AG04450 (cell line): Measurements from ENCODE around the gene AMIGO2. TPM values are rescaled to one million over a fixed set of nuclear protein-coding genes. Genes with fewer than 3 reads are reported as not detected.
"Not testable (repeated sequence)": the region's sequence is repeated elsewhere in the genome, so short reads cannot be mapped to it uniquely, and the experiment has no call there.

Source experiments
- CTCF ChIA-PET: fragments of 300-600, 350-600 bp; formaldehyde crosslinking; extraction: SDS; loops from one replicate; lab custom pipeline; 2022; ENCODE audit warnings: antibody characterized with exemption, inconsistent platforms; lab: Charles Lee
- POLR2A ChIA-PET: fragments of 350-600 bp; formaldehyde crosslinking; extraction: SDS; loops from one replicate; lab custom pipeline; 2021; ENCODE audit warnings: antibody characterized with exemption, inconsistent platforms; lab: Yijun Ruan, JAX
- DNase-seq: peaks from one replicate; pipeline ENCODE4 v3.0.0-alpha.2; 2011; ENCODE audit warnings: low read depth, low spot score
- H3K27ac ChIP-seq: one replicate; pipeline ENCODE4 v1.5.1; 2012; ENCODE audit warnings: low read depth, low read length, control low read depth
- H3K27me3 ChIP-seq: one replicate; pipeline ENCODE4 v1.6.0; 2012; ENCODE audit warnings: low read length; ENCODE audit not compliant: control insufficient read depth, insufficient read depth
- H3K4me3 ChIP-seq: 2 replicates; pipeline ENCODE4 v1.5.1; 2011; ENCODE audit warnings: mild to moderate bottlenecking, low read depth, low read length, control low read depth
- H3K9me3 ChIP-seq: 2 replicates; pipeline ENCODE4 v1.5.1; 2012; ENCODE audit warnings: low read length; ENCODE audit not compliant: control insufficient read depth, insufficient read depth
- polyA plus RNA-seq: library from polyadenylated mRNA; depleted of rRNA; stranded (reverse); fragments of >200 nt; gene quantifications from 2 replicates; pipeline ENCODE4 v1.2.3, GENCODE V29; 2011
- TF ChIP-seq, protein P1 (sequence below): IDR thresholded peaks from 2 replicates; pipeline ENCODE4 v1.5.1; 2011; ENCODE audit warnings: low read depth, low read length, control low read depth, inconsistent platforms

Gene AMIGO2
- polyA plus RNA-seq, 1 experiment = 18.7 TPM

GRCh38 chr12:47067771-47068431 lies 11.9 kb downstream of the AMIGO2 start:
- no peak for DNase-seq
- no peaks in the 10 kb centered on the region for H3K27me3 ChIP-seq
- TF ChIP-seq, protein P1, sequence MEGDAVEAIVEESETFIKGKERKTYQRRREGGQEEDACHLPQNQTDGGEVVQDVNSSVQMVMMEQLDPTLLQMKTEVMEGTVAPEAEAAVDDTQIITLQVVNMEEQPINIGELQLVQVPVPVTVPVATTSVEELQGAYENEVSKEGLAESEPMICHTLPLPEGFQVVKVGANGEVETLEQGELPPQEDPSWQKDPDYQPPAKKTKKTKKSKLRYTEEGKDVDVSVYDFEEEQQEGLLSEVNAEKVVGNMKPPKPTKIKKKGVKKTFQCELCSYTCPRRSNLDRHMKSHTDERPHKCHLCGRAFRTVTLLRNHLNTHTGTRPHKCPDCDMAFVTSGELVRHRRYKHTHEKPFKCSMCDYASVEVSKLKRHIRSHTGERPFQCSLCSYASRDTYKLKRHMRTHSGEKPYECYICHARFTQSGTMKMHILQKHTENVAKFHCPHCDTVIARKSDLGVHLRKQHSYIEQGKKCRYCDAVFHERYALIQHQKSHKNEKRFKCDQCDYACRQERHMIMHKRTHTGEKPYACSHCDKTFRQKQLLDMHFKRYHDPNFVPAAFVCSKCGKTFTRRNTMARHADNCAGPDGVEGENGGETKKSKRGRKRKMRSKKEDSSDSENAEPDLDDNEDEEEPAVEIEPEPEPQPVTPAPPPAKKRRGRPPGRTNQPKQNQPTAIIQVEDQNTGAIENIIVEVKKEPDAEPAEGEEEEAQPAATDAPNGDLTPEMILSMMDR = no peak
- ChIA-PET POLR2A (no interaction called here), CTCF (interaction anchor here (0.9 kb wide), 1 partner anchor 36 kb away, joined by 3 read pairs; no protein-coding TSS in a partner anchor)
- H3K4me3 ChIP-seq = no peak overlapping the region
- no peak overlapping the region for H3K27ac ChIP-seq
- no peaks in the 10 kb centered on the region for H3K9me3 ChIP-seq

DNA sequence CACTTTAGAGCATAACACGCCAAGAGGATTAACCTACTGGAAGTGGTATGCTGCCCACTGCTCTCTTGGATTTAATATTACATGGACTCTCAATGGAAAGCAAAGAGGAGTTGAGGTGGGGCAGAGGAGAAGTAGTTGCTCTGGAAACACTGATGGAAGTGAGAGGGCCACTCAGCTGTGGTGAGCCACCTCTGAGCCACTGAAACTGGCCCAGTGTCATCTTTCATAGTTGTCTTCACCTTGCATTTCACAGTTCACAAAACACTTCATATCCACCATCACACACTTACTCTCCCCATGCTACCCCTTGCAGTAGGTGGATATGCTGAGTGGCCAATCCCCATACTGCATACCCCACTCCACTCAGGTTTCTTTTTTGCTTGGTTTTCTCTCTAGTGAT lies 12.6 kb downstream of the AMIGO2 start:
- H3K4me3 ChIP-seq = no peak overlapping the region
- TF ChIP-seq, protein P1 = no peak
- CTCF ChIA-PET = no interaction called here
- no peak for DNase-seq
- POLR2A ChIA-PET = no interaction called here
- no peak overlapping the region for H3K27ac ChIP-seq
- no peaks in the 10 kb centered on the region for H3K9me3 ChIP-seq
- no peaks in the 10 kb centered on the region for H3K27me3 ChIP-seq

DNA sequence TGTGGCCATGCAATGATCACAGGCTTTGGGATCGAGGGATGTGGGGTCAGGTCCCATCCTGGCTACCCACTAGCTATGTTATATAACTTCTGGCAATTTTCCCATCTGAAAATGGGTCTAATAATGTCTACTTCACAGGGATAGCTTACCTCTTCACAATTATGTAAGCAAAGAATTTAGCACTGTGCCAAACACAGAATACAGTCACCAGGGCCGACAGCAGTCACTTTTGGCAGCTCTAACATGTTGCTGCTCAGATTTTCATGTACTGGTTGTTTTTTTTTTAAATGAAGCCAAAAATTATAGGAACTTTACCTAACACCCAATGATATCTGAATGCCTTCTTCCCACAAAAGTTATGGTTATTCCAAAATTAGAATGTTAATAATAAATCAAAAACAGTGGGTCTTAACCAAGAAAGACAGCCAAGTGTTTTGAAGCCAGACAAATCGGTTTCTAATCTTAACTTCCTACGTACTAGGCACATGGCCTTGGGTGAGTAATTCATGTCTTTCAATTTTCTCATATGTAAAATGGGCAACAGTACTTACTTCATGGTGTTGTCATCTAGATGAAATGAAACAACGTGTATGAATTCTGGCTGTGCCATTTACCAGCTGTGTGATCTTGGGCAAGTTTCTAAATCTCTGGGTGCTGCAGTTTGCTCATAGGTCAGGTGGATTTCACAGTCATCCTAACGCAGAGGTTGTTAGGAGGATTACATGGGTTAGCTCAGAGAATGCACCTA lies 13.3 kb downstream of the AMIGO2 start:
- POLR2A ChIA-PET = interaction anchor here (0.6 kb wide), 1 partner anchor 80 kb away, joined by 8 read pairs; no protein-coding TSS in a partner anchor
- no peaks in the 10 kb centered on the region for H3K27me3 ChIP-seq
- H3K27ac ChIP-seq = no peak overlapping the region
- H3K4me3 ChIP-seq = no peak overlapping the region
- TF ChIP-seq, protein P1 = no peak
- CTCF ChIA-PET = no interaction called here
- no peaks in the 10 kb centered on the region for H3K9me3 ChIP-seq
- DNase-seq = no peak

DNA sequence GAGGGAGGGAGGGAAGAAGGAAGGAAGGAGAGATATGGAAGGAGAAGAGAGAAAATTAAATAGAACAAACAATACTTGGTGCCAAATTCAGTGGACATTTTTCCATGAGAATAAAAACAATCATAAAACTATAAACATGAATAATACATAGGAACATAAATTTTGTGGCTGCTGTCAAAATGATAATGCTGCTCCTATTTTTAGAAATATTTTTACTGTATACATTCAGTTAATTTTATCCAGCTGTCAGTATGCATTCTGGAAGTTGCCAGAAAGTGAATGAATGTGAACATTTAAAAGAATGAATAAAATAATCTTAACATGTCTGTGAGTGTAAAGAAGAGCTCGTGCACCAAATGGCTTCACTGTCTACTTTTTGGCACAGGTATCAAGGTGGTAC lies 14.2 kb downstream of the AMIGO2 start:
- no peak overlapping the region for H3K4me3 ChIP-seq
- ChIA-PET CTCF (no interaction called here), POLR2A (interaction anchor here (0.6 kb wide), 1 partner anchor 81 kb away, joined by 8 read pairs; no protein-coding TSS in a partner anchor)
- no peak overlapping the region for H3K27ac ChIP-seq
- TF ChIP-seq, protein P1 = no peak
- DNase-seq = no peak
- no peaks in the 10 kb centered on the region for H3K9me3 ChIP-seq
- H3K27me3 ChIP-seq = no peaks in the 10 kb centered on the region

DNA sequence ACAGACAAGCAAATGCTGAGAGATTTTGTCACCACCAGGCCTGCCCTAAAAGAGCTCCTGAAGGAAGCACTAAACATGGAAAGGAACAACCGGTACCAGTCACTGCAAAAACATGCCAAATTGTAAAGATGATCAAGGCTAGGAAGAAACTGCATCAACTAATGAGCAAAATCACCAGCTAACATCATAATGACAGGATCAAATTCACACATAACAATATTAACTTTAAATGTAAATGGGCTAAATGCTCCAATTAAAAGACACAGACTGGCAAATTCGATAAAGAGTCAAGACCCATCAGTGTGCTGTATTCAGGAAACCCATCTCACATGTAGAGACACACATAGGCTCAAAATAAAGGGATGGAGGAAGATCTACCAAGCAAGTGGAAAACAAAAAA lies 21.1 kb downstream of the AMIGO2 start:
- H3K27me3 ChIP-seq, H3K27ac ChIP-seq, H3K9me3 ChIP-seq, CTCF ChIA-PET, H3K4me3 ChIP-seq, POLR2A ChIA-PET, DNase-seq: not testable (repeated sequence)

- H3K27me3 ChIP-seq, H3K27ac ChIP-seq, H3K9me3 ChIP-seq, DNase-seq, POLR2A ChIA-PET, CTCF ChIA-PET, H3K4me3 ChIP-seq: not testable (repeated sequence)
Observed at GRCh38 chr12:47056944-47057343, 22.8 kb downstream of the AMIGO2 start.

GRCh38 chr12:47055856-47056255 lies 23.9 kb downstream of the AMIGO2 start:
- POLR2A ChIA-PET, DNase-seq, CTCF ChIA-PET, H3K4me3 ChIP-seq, H3K27ac ChIP-seq, H3K27me3 ChIP-seq: not testable (repeated sequence)
- peaks cover 10% of the 10 kb centered on the region for H3K9me3 ChIP-seq
